Inflammatory macrophage (primary cell): ENCODE measurements around the gene TYMP.

Source experiments
- DNase-seq, 2 donors: peaks; one replicate each; pipeline ENCODE4 v3.0.0-alpha.2; 2020 to 2022

The TYMP gene

GRCh38 chr22:50482107-50483074 is 47.4 kb downstream of the TYMP start:
- DNase-seq = no peak

- DNase-seq = peak in 1 of 2 donors; percentile 10
Measured at GRCh38 chr22:50481440-50482106, 48.2 kb downstream of the TYMP start, which contains the start of gene ADM2. ADM2 (plus strand) TSS chr22:50481543; CDS start chr22:50481848, 305 bp downstream.

- DNase-seq = no peak
Measured at GRCh38 chr22:50481045-50481439, 48.8 kb downstream of the TYMP start.

- peak in 1 of 2 donors; percentile 41 for DNase-seq
Measured at GRCh38 chr22:50479721-50480120, 50.1 kb downstream of the TYMP start.

GRCh38 chr22:50477923-50478322 is 51.9 kb downstream of the TYMP start:
- DNase-seq = no peak

- no peak for DNase-seq
Measured at GRCh38 chr22:50476868-50477267, 52.9 kb downstream of the TYMP start.
